ENCODE data around the gene LIN28A.

Gene LIN28A, protein sequence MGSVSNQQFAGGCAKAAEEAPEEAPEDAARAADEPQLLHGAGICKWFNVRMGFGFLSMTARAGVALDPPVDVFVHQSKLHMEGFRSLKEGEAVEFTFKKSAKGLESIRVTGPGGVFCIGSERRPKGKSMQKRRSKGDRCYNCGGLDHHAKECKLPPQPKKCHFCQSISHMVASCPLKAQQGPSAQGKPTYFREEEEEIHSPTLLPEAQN

DNA sequence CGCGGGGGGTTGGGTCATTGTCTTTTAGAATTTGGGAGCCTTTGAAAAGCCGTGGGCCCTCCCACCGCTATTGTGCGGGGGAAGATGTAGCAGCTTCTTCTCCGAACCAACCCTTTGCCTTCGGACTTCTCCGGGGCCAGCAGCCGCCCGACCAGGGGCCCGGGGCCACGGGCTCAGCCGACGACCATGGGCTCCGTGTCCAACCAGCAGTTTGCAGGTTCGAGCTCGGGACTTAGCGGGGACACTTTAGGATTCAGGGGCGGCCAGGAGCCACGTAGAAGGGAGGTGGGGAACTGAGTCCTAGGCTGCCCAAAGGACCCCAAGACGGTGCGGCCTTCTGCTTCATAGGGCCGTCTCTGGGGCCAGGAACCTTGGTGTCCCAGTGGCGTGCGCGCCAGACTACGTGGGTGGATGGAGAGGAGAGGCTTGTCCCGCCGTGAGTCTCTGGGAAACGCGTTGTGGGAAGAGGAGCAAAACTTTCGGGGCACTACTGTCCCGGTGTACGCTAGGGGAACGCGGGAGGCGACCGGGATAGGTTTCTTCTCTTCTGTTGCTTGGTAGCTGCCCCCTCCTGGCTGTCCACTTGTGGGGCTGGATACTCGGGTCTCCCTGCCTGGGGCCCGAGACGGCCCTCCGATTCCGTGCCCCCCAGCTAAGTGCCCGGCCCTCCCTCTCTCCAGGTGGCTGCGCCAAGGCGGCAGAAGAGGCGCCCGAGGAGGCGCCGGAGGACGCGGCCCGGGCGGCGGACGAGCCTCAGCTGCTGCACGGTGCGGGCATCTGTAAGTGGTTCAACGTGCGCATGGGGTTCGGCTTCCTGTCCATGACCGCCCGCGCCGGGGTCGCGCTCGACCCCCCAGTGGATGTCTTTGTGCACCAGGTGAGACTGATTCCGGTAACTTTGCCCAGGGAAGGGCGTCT, at the start of gene LIN28A:
Gene LIN28A (plus strand): TSS at position 112 of the 918 bp plus-strand sequence. CDS start 75 bp downstream, at position 187.
- TF ChIP-seq, protein P1, sequence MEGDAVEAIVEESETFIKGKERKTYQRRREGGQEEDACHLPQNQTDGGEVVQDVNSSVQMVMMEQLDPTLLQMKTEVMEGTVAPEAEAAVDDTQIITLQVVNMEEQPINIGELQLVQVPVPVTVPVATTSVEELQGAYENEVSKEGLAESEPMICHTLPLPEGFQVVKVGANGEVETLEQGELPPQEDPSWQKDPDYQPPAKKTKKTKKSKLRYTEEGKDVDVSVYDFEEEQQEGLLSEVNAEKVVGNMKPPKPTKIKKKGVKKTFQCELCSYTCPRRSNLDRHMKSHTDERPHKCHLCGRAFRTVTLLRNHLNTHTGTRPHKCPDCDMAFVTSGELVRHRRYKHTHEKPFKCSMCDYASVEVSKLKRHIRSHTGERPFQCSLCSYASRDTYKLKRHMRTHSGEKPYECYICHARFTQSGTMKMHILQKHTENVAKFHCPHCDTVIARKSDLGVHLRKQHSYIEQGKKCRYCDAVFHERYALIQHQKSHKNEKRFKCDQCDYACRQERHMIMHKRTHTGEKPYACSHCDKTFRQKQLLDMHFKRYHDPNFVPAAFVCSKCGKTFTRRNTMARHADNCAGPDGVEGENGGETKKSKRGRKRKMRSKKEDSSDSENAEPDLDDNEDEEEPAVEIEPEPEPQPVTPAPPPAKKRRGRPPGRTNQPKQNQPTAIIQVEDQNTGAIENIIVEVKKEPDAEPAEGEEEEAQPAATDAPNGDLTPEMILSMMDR (conservative IDR thresholded peaks at IDR 0.05; ENCODE audit: low read depth, low read length), result no peak

DNA sequence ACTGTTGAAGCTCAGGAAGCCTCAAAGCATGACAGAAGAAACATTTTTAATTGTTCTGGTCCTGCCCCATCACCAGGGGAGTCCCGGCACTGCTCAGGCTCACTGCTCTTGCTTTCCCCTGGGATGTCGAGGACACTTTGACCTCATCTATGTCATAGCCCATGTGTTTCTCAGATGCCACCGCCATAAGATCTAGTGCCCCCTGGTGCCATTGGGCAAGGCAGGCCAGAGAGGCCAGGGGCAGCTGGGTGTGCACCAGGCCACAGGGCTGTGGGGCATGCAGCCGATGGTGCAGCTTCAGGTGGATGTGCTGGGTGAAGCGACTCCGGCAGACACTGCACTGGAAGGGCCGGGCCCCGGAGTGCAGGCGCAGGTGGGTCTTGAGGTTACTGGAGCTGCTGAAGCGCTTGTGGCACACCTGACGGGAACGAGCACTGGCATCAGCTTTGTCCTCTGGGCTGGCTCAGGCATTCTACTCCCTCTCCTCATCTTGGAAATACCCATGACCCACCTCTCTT, 49.0 kb upstream of the LIN28A start:
- TF ChIP-seq, protein P1 (conservative IDR thresholded peaks at IDR 0.05; ENCODE audit: low read depth, low read length), result no peak
- no peak overlapping the region for H3K4me3 ChIP-seq (ENCODE audit: low read depth, low read length)
- no peak for DNase-seq (ENCODE audit: low read depth)

More for the DNA sequence above, at the start of gene LIN28A:
- no peak within 1 kb of the TSS for H3K4me3 ChIP-seq (ENCODE audit: low read depth, low read length)
- DNase-seq (ENCODE audit: low read depth), result no peak

DNA sequence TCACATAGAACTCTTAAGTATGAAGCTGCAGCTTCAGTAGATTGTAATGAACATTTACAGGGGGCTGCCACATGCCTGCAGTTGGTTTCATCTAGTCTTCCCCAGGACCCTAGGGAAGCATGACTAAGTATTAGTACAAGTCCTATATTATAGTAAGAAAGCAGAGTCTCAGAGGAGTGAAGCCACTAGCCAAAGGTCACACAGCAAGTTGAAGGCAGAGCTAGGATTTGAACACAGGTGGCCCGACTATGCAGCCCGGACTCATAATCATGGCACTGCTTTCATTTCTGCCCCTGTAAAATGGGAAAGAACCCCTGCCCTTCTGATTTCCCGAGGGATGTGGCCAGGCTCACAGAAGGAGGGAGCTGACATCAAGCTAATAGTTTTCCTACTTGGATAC, 48.3 kb upstream of the LIN28A start:
- DNase-seq (ENCODE audit: low read depth), result no peak
- TF ChIP-seq, protein P1 (conservative IDR thresholded peaks at IDR 0.05; ENCODE audit: low read depth, low read length), result no peak
- H3K4me3 ChIP-seq (ENCODE audit: low read depth, low read length), result no peak overlapping the region

DNA sequence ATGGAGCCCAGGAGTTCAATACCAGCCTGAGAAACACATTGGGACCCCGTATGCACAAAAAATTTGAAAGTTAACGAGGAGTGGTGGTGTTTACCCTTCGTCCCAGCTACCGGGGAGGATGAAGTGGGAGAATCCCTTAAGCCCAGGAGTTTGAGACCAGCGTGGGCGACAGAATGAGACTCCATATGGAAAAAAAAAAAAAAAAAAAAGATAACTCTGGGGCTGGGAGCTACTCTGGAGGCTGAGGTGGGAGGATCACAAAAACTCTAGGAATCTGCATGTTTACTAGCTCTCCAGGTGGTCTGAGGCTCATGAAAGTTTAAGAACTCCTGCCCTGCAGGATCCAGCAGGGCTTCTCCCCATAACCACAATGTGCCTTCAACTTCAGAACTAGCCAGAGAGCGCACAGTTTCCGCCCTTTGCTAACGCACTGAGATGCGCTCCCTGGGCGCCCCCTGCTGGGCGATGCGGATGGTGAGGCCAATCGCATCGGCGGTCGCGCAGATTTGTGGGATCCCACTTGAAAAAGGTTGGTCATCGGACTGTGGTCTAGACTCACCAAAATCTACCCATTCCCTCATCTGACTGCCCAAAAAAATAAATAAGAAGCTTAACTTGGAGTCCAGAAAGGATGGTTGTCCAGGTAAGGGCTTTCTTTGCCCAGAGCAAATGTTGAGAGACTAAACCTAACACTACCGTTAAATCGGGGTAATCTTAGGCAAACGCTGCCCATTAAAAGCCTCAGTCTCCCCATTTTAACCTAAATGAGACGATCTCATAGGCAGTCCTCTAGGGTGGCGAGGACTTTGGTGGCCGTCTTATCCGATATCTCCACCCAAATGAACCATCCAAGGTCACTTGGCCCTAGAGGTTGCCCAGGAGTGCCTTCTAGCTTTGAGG, 46.8 kb upstream of the LIN28A start:
- DNase-seq (ENCODE audit: low read depth), result peak; percentile 78
- no peak overlapping the region for H3K4me3 ChIP-seq (ENCODE audit: low read depth, low read length)
- TF ChIP-seq, protein P1 (conservative IDR thresholded peaks at IDR 0.05; ENCODE audit: low read depth, low read length), result peak; percentile 98

DNA sequence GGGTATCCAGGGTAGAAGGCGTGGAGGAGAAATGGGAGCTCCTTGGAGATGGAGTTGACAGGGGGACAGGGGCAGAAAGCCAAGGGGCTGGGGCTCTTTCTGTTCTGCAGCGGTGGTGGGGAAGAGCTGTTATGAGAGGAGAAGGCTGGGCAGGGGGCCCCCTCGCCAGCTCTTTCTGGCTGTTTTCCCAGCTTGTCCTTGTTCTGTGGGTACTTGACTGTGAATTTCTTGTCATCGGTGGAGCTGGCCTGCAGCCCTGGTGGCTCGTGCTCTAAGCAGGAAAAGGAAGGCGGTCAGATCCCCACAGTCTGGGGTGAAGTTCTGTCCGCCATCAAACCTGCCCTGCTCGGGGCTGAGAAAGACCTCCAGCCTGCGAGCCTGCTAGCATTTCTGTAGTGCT, 45.7 kb upstream of the LIN28A start:
- no peak overlapping the region for H3K4me3 ChIP-seq (ENCODE audit: low read depth, low read length)
- DNase-seq (ENCODE audit: low read depth), result no peak
- TF ChIP-seq, protein P1 (conservative IDR thresholded peaks at IDR 0.05; ENCODE audit: low read depth, low read length), result no peak

DNA sequence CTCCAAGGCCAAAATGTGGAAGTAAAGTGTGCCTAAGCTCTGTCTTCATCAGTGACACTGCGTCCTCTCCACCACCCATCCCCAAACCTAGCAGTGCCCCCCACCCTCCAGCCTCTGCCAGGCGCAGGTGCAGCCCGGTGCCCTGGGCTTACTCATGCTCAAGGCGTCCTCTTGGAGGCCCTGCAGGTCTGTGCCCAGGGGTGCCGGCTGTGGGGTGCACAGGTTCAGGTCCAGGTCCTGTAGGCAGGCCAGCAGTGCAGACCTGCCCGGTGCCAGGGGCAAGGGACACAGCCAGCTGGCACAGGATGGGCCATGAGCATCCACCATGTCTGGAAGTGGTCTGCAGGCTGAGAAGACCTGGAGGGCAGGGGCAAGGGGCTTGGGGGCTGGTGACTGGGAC, 43.2 kb upstream of the LIN28A start:
- TF ChIP-seq, protein P1 (conservative IDR thresholded peaks at IDR 0.05; ENCODE audit: low read depth, low read length), result no peak
- no peak overlapping the region for H3K4me3 ChIP-seq (ENCODE audit: low read depth, low read length)

More for the DNA sequence above, 43.2 kb upstream of the LIN28A start:
- DNase-seq (ENCODE audit: low read depth), result no peak
